Esophagus muscularis mucosa (tissue), 4 donors: ENCODE measurements around the gene ADGRV1. TPM values are rescaled to one million over a fixed set of nuclear protein-coding genes. Genes with fewer than 3 reads are reported as not detected.

Source experiments
- DNase-seq: peaks from one replicate; pipeline ENCODE4 v3.0.0-alpha.2; 2017; ENCODE audit errors: extremely low spot score
- H3K27ac ChIP-seq, 4 donors: fragments of 200-600 bp; sonication (generic); replicated peaks in 1 of 4; 1 replicate in 3 of 4; 2 replicates in 1 of 4; pipeline ENCODE4 v1.5.1; 2016 to 2019; ENCODE audit warnings: mild to moderate bottlenecking in 1 of 4
- H3K27me3 ChIP-seq, 4 donors: fragments of 200-600 bp; sonication (generic); one replicate each; pipeline versions ENCODE4 v1.5.1 to v1.6.0; 2016 to 2019
- H3K36me3 ChIP-seq, 4 donors: fragments of 200-600 bp; sonication (generic); one replicate each; pipeline ENCODE4 v1.5.1; 2016 to 2019
- H3K4me1 ChIP-seq, 4 donors: fragments of 200-600 bp; sonication (generic); one replicate each; pipeline ENCODE4 v1.5.1; 2016 to 2019
- H3K4me3 ChIP-seq, 4 donors: fragments of 200-600 bp; sonication (generic); 1 replicate in 2 of 4; 2 replicates in 2 of 4; pipeline ENCODE4 v1.5.1; 2016 to 2019; ENCODE audit warnings: mild to moderate bottlenecking in 4 of 4, moderate library complexity in 1 of 4
- H3K9me3 ChIP-seq, 4 donors: fragments of 200-600 bp; sonication (generic); 1 replicate in 3 of 4; 2 replicates in 1 of 4; pipeline ENCODE4 v1.5.1; 2016 to 2019
- CTCF ChIP-seq, 3 experiments: fragments of 200-600 bp in 2 of 3; fragments of 450-650 bp in 1 of 3; sonication (generic) in 2 of 3; IDR thresholded peaks; one replicate each; pipeline ENCODE4 v1.5.1; 2017 to 2019; ENCODE audit warnings: antibody characterized with exemption in 3 of 3, mild to moderate bottlenecking in 2 of 3, moderate library complexity in 1 of 3
- EP300 ChIP-seq: sonication (generic); formaldehyde crosslinking; IDR thresholded peaks from one replicate; pipeline ENCODE4 v1.6.1; 2017; ENCODE audit warnings: antibody characterized with exemption
- POLR2A ChIP-seq: fragments of 450-650 bp; IDR thresholded peaks from one replicate; pipeline ENCODE4 v1.6.1; 2017; ENCODE audit warnings: antibody characterized with exemption, moderate library complexity, mild to moderate bottlenecking, low read depth
- POLR2AphosphoS5 ChIP-seq, 2 donors: sonication (generic); formaldehyde crosslinking; IDR thresholded peaks; one replicate each; pipeline ENCODE4 v1.6.1; 2017; ENCODE audit warnings: antibody characterized with exemption in 2 of 2
- WGBS: methylation state at CpG from one replicate; pipeline ENCODE4 v1.1.5; 2018; 5-methylcytosine and 5-hydroxymethylcytosine counted together
- intact Hi-C: fragments of 100-400 bp; cut with DNase I; formaldehyde crosslinking; loops from one replicate; pipeline ENCODE4 v1.15.1; 2023
- total RNA-seq, 4 donors: library from RNA; depleted of rRNA; stranded (reverse); fragments of >200 nt; gene quantifications; one replicate each; pipeline versions ENCODE4 v1.1.0 to v1.2.1, GENCODE V29; 2016

ADGRV1 gene
- total RNA-seq, 4 donors from 2014 or later = 0.42 to 1.4 (median 0.54) TPM

GRCh38 chr5:90637731-90638130 lies 79.1 kb downstream of the ADGRV1 start:
- DNase-seq = no peak
- H3K4me3 ChIP-seq = no peak overlapping the region
- H3K4me1 ChIP-seq = no peaks in the 10 kb centered on the region
- 67% methylated on average over 3 of the region's 3 CpGs for WGBS
- H3K27me3 ChIP-seq = no peaks in the 10 kb centered on the region
- TF ChIP-seq POLR2AphosphoS5 (IDR thresholded peaks at IDR 0.05) (no peak), POLR2A (no peak), CTCF (IDR thresholded peaks at IDR 0.05) (no peak)
- no peak overlapping the region for H3K27ac ChIP-seq
- H3K36me3 ChIP-seq = no peaks in the 10 kb centered on the region
- H3K9me3 ChIP-seq = no peaks in the 10 kb centered on the region
- intact Hi-C loops = no loop called here

- Histone ChIP-seq H3K27me3 (no peaks in the 10 kb centered on the region), H3K36me3 (no peaks in the 10 kb centered on the region), H3K9me3 (no peaks in the 10 kb centered on the region), H3K27ac (no peak overlapping the region), H3K4me3 (no peak overlapping the region), H3K4me1 (no peaks in the 10 kb centered on the region)
- no peak for DNase-seq
- intact Hi-C loops = no loop called here
- no peak for TF ChIP-seq CTCF (IDR thresholded peaks at IDR 0.05)
- TF ChIP-seq POLR2A = no peak
- TF ChIP-seq EP300 = no peak
- no peak for TF ChIP-seq POLR2AphosphoS5 (IDR thresholded peaks at IDR 0.05)
- WGBS = 81% methylated on average over 6 of the region's 6 CpGs
These were observed 80.3 kb downstream of the ADGRV1 start for GRCh38 chr5:90638878-90639277.

- 50% methylated on average over 5 of the region's 5 CpGs for WGBS
- H3K4me3 ChIP-seq = no peak overlapping the region
- TF ChIP-seq POLR2A = no peak
- TF ChIP-seq EP300 = no peak
- TF ChIP-seq CTCF (IDR thresholded peaks at IDR 0.05) = no peak
- TF ChIP-seq POLR2AphosphoS5 (IDR thresholded peaks at IDR 0.05) = no peak
- H3K4me1 ChIP-seq = no peaks in the 10 kb centered on the region
- intact Hi-C loops = no loop called here
- no peak overlapping the region for H3K27ac ChIP-seq
- H3K36me3 ChIP-seq = no peaks in the 10 kb centered on the region
- no peaks in the 10 kb centered on the region for H3K27me3 ChIP-seq
- no peaks in the 10 kb centered on the region for H3K9me3 ChIP-seq
- no peak for DNase-seq
These were observed 82.0 kb downstream of the ADGRV1 start for GRCh38 chr5:90640484-90641059.

- 61% methylated on average over 3 of the region's 3 CpGs for WGBS
- Histone ChIP-seq H3K4me1 (no peaks in the 10 kb centered on the region), H3K4me3 (no peak overlapping the region), H3K36me3 (no peaks in the 10 kb centered on the region), H3K9me3 (no peaks in the 10 kb centered on the region), H3K27me3 (no peaks in the 10 kb centered on the region), H3K27ac (no peak overlapping the region)
- intact Hi-C loops = no loop called here
- TF ChIP-seq CTCF (IDR thresholded peaks at IDR 0.05) = no peak
- TF ChIP-seq EP300 = no peak
- TF ChIP-seq POLR2A = no peak
- no peak for TF ChIP-seq POLR2AphosphoS5 (IDR thresholded peaks at IDR 0.05)
- no peak for DNase-seq
These were observed 82.9 kb downstream of the ADGRV1 start for GRCh38 chr5:90641528-90641927.

GRCh38 chr5:90642706-90643229 lies 84.2 kb downstream of the ADGRV1 start:
- Histone ChIP-seq H3K4me1 (no peaks in the 10 kb centered on the region), H3K4me3 (no peak overlapping the region), H3K27me3 (no peaks in the 10 kb centered on the region), H3K36me3 (no peaks in the 10 kb centered on the region), H3K9me3 (no peaks in the 10 kb centered on the region), H3K27ac (no peak overlapping the region)
- intact Hi-C loops = no loop called here
- TF ChIP-seq CTCF (IDR thresholded peaks at IDR 0.05) = no peak
- TF ChIP-seq POLR2AphosphoS5 (IDR thresholded peaks at IDR 0.05) = no peak
- TF ChIP-seq EP300 = no peak
- no peak for TF ChIP-seq POLR2A
- WGBS = 64% methylated on average over 4 of the region's 4 CpGs
- DNase-seq = no peak
